Esophagus squamous epithelium (tissue), 5 donors: ENCODE results near the gene ZNF487. TPM values are rescaled to one million over a fixed set of nuclear protein-coding genes. Genes with fewer than 3 reads are reported as not detected.
A peak's percentile ranks its signal among the peaks of the same experiment; 100 is the strongest.
"Not testable (repeated sequence)": the region's sequence is repeated elsewhere in the genome, so short reads cannot be mapped to it uniquely, and the experiment has no call there.

Experiments used
- DNase-seq: peaks from one replicate; lab custom pipeline; 2025; lab: John Stamatoyannopoulos, UW
- H3K27ac ChIP-seq, 4 donors: fragments of 200-600 bp; sonication (generic); one replicate each; pipeline ENCODE4 v1.5.1; 2016 to 2019; ENCODE audit warnings: mild to moderate bottlenecking in 1 of 4
- H3K27me3 ChIP-seq, 4 donors: fragments of 200-600 bp; sonication (generic); 1 replicate in 3 of 4; 2 replicates in 1 of 4; pipeline versions ENCODE4 v1.5.1 to v1.6.0; 2017 to 2021; ENCODE audit warnings: antibody characterized with exemption in 1 of 4
- H3K36me3 ChIP-seq, 3 donors: fragments of 200-600 bp; sonication (generic); one replicate each; pipeline ENCODE4 v1.5.1; 2016 to 2019
- H3K4me1 ChIP-seq, 3 donors: fragments of 200-600 bp; sonication (generic); one replicate each; pipeline ENCODE4 v1.5.1; 2017 to 2019
- H3K4me3 ChIP-seq, 4 donors: fragments of 200-600 bp; sonication (generic); 1 replicate in 3 of 4; 2 replicates in 1 of 4; pipeline ENCODE4 v1.5.1; 2016 to 2019; ENCODE audit warnings: mild to moderate bottlenecking in 2 of 4, moderate library complexity in 1 of 4
- H3K9me3 ChIP-seq, 3 donors: fragments of 200-600 bp; sonication (generic); one replicate each; pipeline ENCODE4 v1.5.1; 2016 to 2019
- CTCF ChIP-seq, 6 experiments: fragments of 450-650 bp in 4 of 6; fragments of 200-600 bp in 2 of 6; sonication (generic) in 2 of 6; IDR thresholded peaks; one replicate each; pipeline ENCODE4 v1.5.1; 2016 to 2019; ENCODE audit warnings: antibody characterized with exemption in 6 of 6, mild to moderate bottlenecking in 4 of 6, moderate library complexity in 4 of 6
- POLR2A ChIP-seq, 4 donors: fragments of 450-650 bp; IDR thresholded peaks; one replicate each; pipeline ENCODE4 v1.6.1; 2017; ENCODE audit warnings: antibody characterized with exemption in 4 of 4, mild to moderate bottlenecking in 4 of 4, moderate library complexity in 3 of 4
- WGBS, 2 donors: methylation state at CpG; one replicate each; pipeline ENCODE4 v1.1.5; 2018; 5-methylcytosine and 5-hydroxymethylcytosine counted together
- intact Hi-C: fragments of 100-400 bp; cut with DNase I; formaldehyde crosslinking; loops from one replicate; pipeline ENCODE4 v1.15.0; 2022
- total RNA-seq, 4 donors: library from RNA; depleted of rRNA; stranded (reverse); fragments of >200 nt; gene quantifications; one replicate each; pipeline ENCODE4 v1.1.0, GENCODE V29; 2016
- donor health status: DM: yes; HTN: yes; CAD: no.

Gene ZNF487
- total RNA-seq, 4 donors from 2014 or later: 1.7 to 4.6 (median 4.2) TPM

GRCh38 chr10:43453266-43453831 lies 16.4 kb downstream of the ZNF487 start:
- TF ChIP-seq CTCF (IDR thresholded peaks at IDR 0.05): no peak
- TF ChIP-seq POLR2A (IDR thresholded peaks at IDR 0.05): no peak
- intact Hi-C loops: no loop called here
- peaks cover 34 to 57% (median 35%) of the 10 kb centered on the region in 3 donors for H3K4me1 ChIP-seq
- H3K27ac ChIP-seq: peak overlapping the region; percentile 65 to 92 (median 82)
- H3K36me3 ChIP-seq: no peaks in the 10 kb centered on the region
- no peak for DNase-seq
- no peaks in the 10 kb centered on the region for H3K9me3 ChIP-seq
- no peak overlapping the region for H3K4me3 ChIP-seq
- 66 to 72% methylated on average over 4 of the region's 4 CpGs for WGBS, 2 donors
- no peaks in the 10 kb centered on the region for H3K27me3 ChIP-seq

DNA sequence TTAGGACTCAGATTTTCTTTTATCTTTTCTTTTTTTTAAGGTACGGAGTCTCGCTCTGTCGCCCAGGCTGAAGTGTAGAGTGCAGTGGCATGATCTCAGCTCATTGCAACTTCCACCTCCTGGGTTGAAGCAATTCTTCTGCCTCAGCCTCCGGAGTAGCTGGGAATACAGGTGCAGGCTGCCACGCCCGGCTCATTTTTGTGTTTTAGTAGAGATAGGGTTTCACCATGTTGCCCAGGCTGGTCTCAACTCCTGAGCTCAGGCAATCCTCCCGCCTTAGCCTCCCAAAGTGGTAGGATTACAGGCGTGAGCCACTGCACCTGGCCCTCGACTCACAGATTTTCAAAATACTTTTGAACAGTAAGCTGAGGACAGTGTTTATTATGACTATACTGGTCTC lies 17.1 kb downstream of the ZNF487 start:
- intact Hi-C loops, H3K27me3 ChIP-seq, H3K4me3 ChIP-seq, DNase-seq, H3K9me3 ChIP-seq, H3K36me3 ChIP-seq: not testable (repeated sequence)
- 65 to 68% methylated on average over 8 to 9 of the region's 9 CpGs for WGBS, 2 donors
- Histone ChIP-seq H3K27ac (peak overlapping the region; percentile 49 to 92 (median 92)), H3K4me1 (peaks cover 34 to 57% (median 35%) of the 10 kb centered on the region in 3 donors)

DNA sequence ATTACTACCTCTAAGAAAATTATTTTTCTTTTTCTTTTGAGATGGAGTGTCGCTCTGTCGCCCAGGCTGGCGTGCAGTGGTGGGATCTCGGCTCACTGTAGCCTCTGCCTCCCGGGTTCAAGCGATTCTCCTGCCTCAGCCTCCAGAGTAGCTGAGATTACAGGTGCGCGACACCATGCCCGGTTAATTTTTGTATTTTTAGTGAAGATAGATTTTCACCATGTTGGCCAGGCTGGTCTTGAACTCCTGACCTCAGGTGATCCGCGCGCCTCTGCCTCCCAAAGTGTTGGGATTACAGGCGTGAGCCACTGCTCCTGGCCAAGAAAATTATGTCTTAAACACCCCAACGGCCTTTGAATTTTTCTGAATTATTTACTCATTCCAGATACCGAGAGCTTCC lies 19.6 kb downstream of the ZNF487 start:
- H3K27me3 ChIP-seq, H3K9me3 ChIP-seq, H3K36me3 ChIP-seq, intact Hi-C loops, DNase-seq: not testable (repeated sequence)
- H3K4me3 ChIP-seq: peak overlapping the region in 2 of 4 donors; percentile 52 to 55
- peak overlapping the region; percentile 91 to 94 (median 92) for H3K27ac ChIP-seq
- 92 to 93% methylated on average over 12 to 15 of the region's 15 CpGs for WGBS, 2 donors
- H3K4me1 ChIP-seq: peaks cover 33 to 59% (median 34%) of the 10 kb centered on the region in 3 donors

DNA sequence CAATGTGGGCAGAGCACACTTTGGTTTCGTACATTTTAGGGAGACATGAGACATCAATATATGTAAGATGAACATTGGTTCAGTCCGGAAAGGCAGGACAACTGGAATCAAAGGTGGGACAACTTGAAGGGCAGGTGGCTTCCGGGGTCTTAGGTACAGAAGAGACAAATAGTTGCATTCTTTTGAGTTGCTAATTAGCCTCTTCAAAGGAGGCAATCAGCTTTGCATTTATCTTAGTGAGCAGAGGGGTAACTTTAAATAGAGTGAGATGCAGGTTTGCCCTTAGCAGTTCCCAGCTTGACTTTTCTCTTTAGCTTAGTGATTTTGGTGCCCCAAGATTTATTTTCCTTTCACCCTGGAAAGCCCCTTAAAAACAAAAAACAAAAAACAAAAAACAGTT lies 21.3 kb downstream of the ZNF487 start:
- H3K4me3 ChIP-seq: no peak overlapping the region
- no peaks in the 10 kb centered on the region for H3K27me3 ChIP-seq
- H3K9me3 ChIP-seq: no peaks in the 10 kb centered on the region
- H3K36me3 ChIP-seq: no peaks in the 10 kb centered on the region
- H3K27ac ChIP-seq: no peak overlapping the region
- WGBS, 2 donors: 82 to 83% methylated on average over 3 of the region's 3 CpGs
- intact Hi-C loops: no loop called here
- no peak for DNase-seq
- H3K4me1 ChIP-seq: peaks cover 19 to 49% (median 19%) of the 10 kb centered on the region in 3 donors
- TF ChIP-seq CTCF (IDR thresholded peaks at IDR 0.05) (no peak), POLR2A (IDR thresholded peaks at IDR 0.05) (no peak)

DNA sequence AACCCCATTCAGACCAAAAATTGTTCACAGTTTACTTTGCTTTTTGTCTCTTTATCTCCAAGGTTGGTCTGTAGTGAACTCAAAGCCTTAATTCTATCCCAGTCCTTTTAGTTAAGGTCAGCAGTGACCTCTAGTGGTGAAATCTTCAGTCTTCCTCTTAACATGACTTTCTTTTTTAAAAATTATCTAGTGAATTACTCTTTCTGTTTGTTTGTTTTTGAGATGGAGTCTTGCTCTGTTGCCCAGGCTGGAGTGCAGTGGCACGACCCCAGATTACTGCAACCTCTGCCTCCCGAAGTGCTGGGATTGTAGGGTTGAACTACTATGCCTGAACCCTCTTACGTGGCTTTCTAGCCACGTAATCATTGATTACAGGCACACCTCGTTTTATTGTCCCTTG lies 25.0 kb downstream of the ZNF487 start:
- 39 to 44% methylated on average over 5 of the region's 5 CpGs for WGBS, 2 donors
- TF ChIP-seq POLR2A (IDR thresholded peaks at IDR 0.05) (no peak), CTCF (IDR thresholded peaks at IDR 0.05) (peak; percentile 54 to 75 (median 59))
- no peaks in the 10 kb centered on the region for H3K27me3 ChIP-seq
- H3K27ac ChIP-seq: no peak overlapping the region
- H3K4me1 ChIP-seq: peaks cover 0 to 16% (median 0%) of the 10 kb centered on the region in 3 donors
- H3K9me3 ChIP-seq: no peaks in the 10 kb centered on the region
- no peak for DNase-seq
- no peaks in the 10 kb centered on the region for H3K36me3 ChIP-seq
- peak overlapping the region in 1 of 4 donors; percentile 19 for H3K4me3 ChIP-seq
- intact Hi-C loops: no loop called here

DNA sequence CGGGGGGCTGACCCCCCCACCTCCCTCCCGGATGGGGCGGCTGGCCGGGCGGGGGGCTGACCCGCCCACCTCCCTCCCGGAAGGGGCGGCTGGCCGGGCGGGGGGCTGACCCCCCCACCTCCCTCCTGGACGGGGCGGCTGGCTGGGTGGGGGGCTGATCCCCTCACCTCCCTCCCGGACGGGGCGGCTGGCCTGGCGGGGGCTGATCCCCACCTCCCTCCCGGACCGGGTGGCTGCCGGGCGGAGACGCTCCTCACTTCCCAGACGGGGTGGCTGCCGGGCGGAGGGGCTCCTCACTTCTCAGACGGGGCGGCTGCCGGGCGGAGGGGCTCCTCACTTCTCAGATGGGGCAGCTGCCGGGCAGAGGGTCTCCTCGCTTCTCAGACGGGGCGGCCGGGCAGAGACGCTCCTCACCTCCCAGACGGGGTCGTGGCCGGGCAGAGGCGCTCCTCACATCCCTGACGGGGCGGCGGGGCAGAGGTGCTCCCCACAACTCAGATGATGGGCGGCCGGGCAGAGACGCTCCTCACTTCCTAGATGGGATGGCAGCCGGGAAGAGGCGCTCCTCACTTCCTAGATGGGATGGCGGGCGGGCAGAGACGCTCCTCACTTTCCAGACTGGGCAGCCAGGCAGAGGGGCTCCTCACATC lies 28.3 kb downstream of the ZNF487 start:
- intact Hi-C loops, H3K9me3 ChIP-seq, H3K27ac ChIP-seq, H3K4me3 ChIP-seq, H3K36me3 ChIP-seq, DNase-seq, H3K27me3 ChIP-seq: not testable (repeated sequence)
- WGBS, 2 donors: no CpG with 5 or more reads among the region's 49 CpGs
- peaks cover 0 to 14% (median 0%) of the 10 kb centered on the region in 3 donors for H3K4me1 ChIP-seq

- DNase-seq, H3K27ac ChIP-seq, H3K36me3 ChIP-seq, intact Hi-C loops, H3K9me3 ChIP-seq, H3K4me3 ChIP-seq, H3K27me3 ChIP-seq: not testable (repeated sequence)
- peaks cover 0 to 14% (median 0%) of the 10 kb centered on the region in 3 donors for H3K4me1 ChIP-seq
- no CpG with 5 or more reads among the region's 24 CpGs for WGBS, 2 donors
These were observed 28.8 kb downstream of the ZNF487 start for GRCh38 chr10:43465736-43466120.
